ENCODE measurements around the gene CHD2. TPM values are rescaled to one million over a fixed set of nuclear protein-coding genes. Genes with fewer than 3 reads are reported as not detected.

Gene CHD2
- total RNA-seq, 1 donor, result 76.7 TPM

- DNase-seq (ENCODE audit: low read depth in 2 of 3, low spot score in 2 of 3), result no peak
Observed at GRCh38 chr15:92953566-92953965, 53.4 kb downstream of the CHD2 start.

DNA sequence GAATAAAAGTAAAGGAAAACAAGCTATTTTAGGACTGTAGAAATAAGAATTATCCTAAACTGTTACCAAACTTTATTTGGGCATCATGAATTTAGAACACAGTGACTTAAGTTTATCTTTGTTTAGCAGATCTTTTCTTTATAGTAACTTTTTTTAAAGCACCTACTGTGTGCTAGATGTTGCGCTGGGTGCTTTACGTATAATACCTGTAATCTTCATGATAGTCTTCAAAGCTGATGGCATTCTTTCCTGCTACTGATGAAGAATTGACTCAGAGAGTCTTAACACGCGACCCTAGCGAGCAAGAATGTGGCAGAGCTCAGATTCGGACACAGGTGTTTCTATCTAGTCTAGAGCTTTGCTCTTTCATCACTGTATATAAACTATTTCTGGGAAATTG is 53.9 kb downstream of the CHD2 start:
- no peak for DNase-seq (ENCODE audit: low read depth in 2 of 3, low spot score in 2 of 3)

DNA sequence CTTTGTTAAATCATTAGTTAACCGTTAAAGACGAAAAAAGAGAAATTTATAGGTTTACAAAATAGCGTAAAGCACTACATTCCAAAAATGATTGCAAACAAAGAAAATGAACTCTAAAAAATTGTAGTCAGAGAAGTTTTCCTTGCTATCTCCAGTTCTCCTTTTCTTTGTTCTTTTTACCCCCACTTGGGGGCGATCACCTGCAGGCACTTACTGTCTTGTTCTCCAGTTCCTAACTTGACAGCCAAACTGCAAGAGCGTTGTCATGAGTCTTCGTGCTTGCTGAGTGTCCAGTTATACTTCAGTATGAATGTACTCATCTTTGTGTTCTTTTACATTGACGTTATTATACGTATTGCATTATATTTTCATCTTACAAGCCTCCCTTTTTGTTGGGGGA is 54.5 kb downstream of the CHD2 start:
- peak in 2 of 3 donors; percentile 13 to 34 for DNase-seq (ENCODE audit: low read depth in 2 of 3, low spot score in 2 of 3)

- DNase-seq (ENCODE audit: low read depth in 2 of 3, low spot score in 2 of 3), result no peak
Observed at GRCh38 chr15:92955706-92956105, 55.6 kb downstream of the CHD2 start.

DNA sequence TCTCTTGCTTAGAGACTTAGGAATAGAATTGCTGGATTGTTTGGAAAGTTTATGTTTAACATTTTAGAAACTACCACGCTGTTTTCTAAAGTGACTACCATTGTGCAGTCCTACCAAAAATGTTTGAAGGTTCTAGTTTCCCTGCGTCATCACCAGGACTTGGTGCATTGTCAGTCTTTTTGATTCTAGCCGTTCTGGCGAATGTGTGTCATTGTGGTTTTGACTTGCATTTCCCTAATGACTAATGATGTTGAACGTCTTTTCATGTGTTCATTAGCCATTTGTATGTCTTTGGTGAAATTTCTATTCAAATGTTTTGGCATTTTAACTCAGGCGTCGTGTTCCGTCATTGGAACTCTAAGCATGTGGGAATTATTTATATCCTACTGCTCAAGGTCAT is 58.0 kb downstream of the CHD2 start:
- peak in 2 of 3 donors; percentile 14 to 22 for DNase-seq (ENCODE audit: low read depth in 2 of 3, low spot score in 2 of 3)

DNA sequence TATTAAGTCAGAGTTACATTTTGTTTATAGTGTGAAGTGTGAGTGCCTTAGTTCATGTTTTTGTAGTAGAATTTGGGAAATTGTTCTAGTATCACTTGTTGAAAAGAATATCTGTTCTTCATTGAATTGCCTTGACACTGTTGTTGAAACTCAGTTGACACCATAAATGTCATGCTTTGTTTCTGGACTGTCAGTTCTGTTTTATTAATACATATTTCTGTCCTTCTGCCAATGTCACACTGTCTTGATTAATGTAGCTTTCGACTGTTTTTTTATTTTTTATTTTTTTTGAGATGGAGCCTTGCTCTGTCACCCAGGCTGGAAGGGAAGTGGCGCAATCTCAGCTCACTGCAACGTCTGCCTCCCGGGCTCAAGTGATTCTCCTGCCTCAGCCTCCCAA is 59.1 kb downstream of the CHD2 start:
- no peak for DNase-seq (ENCODE audit: low read depth in 2 of 3, low spot score in 2 of 3)

- no peak for DNase-seq (ENCODE audit: low read depth in 2 of 3, low spot score in 2 of 3)
Observed at GRCh38 chr15:92960996-92961681, 61.0 kb downstream of the CHD2 start.

- DNase-seq (ENCODE audit: low read depth in 2 of 3, low spot score in 2 of 3), result no peak
Observed at GRCh38 chr15:92962914-92963313, 62.8 kb downstream of the CHD2 start.

- no peak for DNase-seq (ENCODE audit: low read depth in 2 of 3, low spot score in 2 of 3)
Observed at GRCh38 chr15:92963794-92964193, 63.7 kb downstream of the CHD2 start.

DNA sequence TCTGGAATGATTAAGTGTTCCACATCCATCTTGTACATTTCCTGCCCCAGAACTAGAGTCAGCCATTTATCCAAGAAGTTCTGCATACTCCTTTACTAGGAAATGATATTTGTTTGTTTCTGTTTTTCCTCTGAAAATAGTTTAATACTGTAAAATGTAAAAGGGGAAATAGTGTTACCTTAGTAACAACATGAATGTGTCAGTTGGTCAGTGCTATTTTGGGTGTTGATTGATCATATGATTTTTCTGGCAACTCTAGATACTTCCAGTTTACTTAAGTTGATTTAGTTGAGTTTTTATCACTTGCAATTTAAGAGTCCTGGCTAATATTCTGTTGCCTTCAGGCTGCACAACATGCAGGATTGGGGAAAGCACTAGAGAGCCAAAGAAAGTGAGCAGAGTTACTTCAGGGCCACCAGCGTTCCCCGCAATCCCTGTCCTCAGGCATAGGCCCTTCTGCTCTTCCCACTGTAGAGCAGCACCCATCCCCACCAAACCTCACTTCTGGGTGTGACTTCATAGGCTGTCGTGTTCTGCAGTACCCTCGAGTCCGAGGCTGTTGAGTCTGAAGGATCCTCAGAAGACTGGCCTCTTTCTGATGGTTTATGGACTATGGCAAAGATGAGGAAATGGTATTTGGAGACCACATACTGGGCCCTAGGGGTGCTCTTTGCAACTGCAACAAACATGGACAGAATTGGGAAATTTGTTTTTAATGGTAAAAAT is 69.0 kb downstream of the CHD2 start:
- peak in 1 of 3 donors; percentile 7 for DNase-seq (ENCODE audit: low read depth in 2 of 3, low spot score in 2 of 3)

GRCh38 chr15:92970656-92971055 is 70.5 kb downstream of the CHD2 start:
- no peak for DNase-seq (ENCODE audit: low read depth in 2 of 3, low spot score in 2 of 3)

DNA sequence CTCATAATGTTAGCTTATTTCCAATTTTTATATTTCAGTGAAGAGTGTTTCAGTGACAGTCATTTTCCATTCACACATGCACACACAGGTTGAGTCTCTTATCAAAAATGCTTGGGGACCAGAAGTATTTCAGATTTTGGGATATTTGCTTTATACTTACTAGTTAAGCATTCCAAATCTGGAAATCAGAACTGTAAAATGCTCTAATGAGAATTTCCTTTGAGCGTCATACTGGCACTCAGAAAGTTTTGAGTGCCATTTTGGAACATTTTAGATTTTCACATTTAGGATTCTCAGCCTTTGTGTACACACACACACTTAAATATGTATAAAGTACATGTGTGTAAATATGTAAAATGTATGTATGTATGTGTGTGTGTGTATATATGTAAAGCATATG is 71.0 kb downstream of the CHD2 start:
- no peak for DNase-seq (ENCODE audit: low read depth in 2 of 3, low spot score in 2 of 3)

GRCh38 chr15:92971713-92972112 is 71.6 kb downstream of the CHD2 start:
- no peak for DNase-seq (ENCODE audit: low read depth in 2 of 3, low spot score in 2 of 3)

- no peak for DNase-seq (ENCODE audit: low read depth in 2 of 3, low spot score in 2 of 3)
Observed at GRCh38 chr15:92974183-92974915, 74.2 kb downstream of the CHD2 start.

DNA sequence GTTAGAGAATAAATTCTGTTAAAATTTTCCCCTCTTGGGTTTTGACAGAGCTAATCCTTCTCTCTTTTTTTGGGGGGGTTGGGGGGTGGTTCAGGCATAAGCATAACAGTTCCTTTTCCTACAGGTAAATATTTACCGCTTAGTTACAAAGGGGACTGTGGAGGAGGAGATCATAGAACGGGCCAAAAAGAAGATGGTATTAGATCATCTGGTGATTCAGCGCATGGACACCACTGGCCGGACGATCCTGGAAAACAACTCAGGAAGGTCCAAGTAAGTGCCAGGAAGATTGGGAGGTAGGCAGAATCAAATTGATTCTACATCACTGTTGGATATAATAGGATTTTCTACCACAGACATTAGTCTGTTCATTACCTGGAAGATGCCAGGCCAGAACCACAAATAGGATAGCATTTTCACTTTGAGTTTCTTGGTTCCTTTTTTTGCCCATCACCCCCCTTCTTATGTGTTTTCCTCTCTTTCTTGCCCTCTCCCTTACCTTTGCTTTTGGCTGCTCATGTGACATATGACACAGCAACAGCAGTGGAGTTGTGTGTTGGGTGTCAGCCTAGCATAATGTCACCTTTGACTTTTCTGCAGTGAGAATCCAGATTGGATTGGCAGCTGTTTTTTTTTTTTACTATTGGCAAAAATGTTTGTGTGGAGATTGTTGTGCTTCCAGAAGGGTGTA is 79.0 kb downstream of the CHD2 start:
- no peak for DNase-seq (ENCODE audit: low read depth in 2 of 3, low spot score in 2 of 3)

DNA sequence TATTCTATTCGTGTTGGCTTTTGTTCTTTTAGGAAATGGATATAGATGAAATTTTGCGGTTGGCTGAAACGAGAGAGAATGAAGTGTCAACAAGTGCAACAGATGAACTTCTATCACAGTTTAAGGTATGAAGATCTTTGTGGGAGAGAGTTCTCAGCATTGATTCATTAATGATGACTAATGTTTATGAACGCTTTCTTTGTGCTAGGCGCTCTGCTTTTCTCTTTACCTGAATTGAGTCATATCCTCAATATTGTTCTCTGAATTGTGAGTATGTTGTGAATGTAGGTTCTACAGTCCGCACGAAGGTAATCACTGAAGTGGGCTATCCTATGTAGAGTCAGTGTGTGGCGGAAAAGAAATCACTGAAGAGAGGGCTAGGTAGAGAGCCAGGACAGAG is 81.2 kb downstream of the CHD2 start:
- no peak for DNase-seq (ENCODE audit: low read depth in 2 of 3, low spot score in 2 of 3)

DNA sequence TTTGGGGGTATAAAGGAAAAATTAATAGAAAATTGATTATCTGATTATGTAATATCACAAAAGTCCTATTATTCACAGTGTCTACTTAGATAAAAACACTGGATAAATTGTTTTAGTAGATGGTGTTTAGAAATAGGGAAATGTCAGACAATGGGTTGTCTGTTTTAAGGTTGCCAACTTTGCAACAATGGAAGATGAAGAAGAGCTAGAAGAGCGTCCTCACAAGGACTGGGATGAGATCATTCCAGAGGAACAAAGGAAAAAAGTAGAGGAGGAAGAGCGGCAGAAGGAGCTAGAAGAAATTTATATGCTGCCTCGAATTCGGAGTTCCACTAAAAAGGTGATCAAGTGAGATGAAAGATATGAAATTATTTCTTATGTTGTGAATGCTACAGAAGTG is 84.0 kb downstream of the CHD2 start:
- no peak for DNase-seq (ENCODE audit: low read depth in 2 of 3, low spot score in 2 of 3)

GRCh38 chr15:92989470-92989869 is 89.3 kb downstream of the CHD2 start:
- no peak for DNase-seq (ENCODE audit: low read depth in 2 of 3, low spot score in 2 of 3)

DNA sequence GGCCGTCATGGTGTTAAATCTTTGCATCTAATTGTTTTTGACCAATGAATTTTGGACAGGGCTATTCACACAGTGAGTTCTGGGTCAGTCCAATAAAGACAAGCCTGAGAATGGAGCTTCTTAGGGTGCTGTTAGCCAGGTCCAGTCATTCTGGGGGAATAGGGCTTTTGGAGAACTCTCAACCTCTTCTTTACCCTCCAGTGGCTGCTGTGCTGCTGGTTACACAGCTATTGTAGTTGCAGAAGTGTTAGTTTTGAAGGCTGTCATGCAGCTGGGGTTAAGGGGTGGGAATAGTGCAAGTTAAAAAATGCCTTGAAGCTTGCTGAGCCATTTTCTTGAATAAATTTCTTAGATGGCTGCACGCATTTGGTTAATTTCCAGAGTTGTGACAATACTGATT is 89.9 kb downstream of the CHD2 start:
- DNase-seq (ENCODE audit: low read depth in 2 of 3, low spot score in 2 of 3), result no peak

- DNase-seq (ENCODE audit: low read depth in 2 of 3, low spot score in 2 of 3), result no peak
Observed at GRCh38 chr15:92992720-92993119, 92.6 kb downstream of the CHD2 start.

DNA sequence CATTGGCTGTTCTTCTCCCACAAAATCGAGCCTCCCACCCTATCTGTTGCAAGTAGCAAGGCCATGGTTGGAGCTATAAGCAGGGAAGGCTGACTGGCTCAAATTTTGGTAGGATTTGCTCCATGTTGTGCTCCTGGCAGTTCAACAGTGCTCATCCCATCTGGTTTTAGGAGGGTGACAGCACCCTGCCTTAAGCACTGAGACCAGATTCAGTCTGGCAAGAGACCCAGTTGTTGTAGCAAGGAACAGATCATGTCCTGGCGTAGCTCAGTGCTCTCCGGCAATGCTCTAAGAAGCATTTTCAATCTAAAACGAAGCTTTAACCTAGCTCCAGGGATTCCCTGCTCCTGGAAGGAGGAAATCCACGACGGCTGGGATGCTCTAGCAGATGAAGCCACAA is 97.7 kb downstream of the CHD2 start:
- DNase-seq (ENCODE audit: low read depth in 2 of 3, low spot score in 2 of 3), result no peak
